Small intestine (tissue), 7 donors: ENCODE data around the gene EML5. TPM values are rescaled to one million over a fixed set of nuclear protein-coding genes. Genes with fewer than 3 reads are reported as not detected.
"Not testable (repeated sequence)": the region's sequence is repeated elsewhere in the genome, so short reads cannot be mapped to it uniquely, and the experiment has no call there.

Experiments used
- DNase-seq, 2 donors: peaks; one replicate each; pipeline versions ENCODE4 v3.0.0 to v3.0.0-alpha.2; 2013
- FAIRE-seq: peaks from 2 replicates; lab custom pipeline; 2012; peaks lifted over from hg19 to GRCh38; lab: Jason Lieb, UNC
- H3K27ac ChIP-seq, 3 donors: one replicate each; pipeline ENCODE4 v1.5.1; 2013; ENCODE audit warnings: low read length in 2 of 3, mild to moderate bottlenecking in 2 of 3, control low read depth in 1 of 3, inconsistent platforms in 1 of 3, low read depth in 1 of 3, moderate library complexity in 1 of 3
- H3K27me3 ChIP-seq, 3 donors: one replicate each; pipeline ENCODE4 v1.6.1; 2013; ENCODE audit warnings: low read length in 3 of 3, inconsistent platforms in 1 of 3; ENCODE audit not compliant: control insufficient read depth in 3 of 3, insufficient read depth in 3 of 3
- H3K36me3 ChIP-seq, 3 donors: one replicate each; pipeline ENCODE4 v1.6.1; 2013; ENCODE audit warnings: low read length in 3 of 3, inconsistent platforms in 1 of 3, low read depth in 1 of 3, mild to moderate bottlenecking in 1 of 3, moderate library complexity in 1 of 3; ENCODE audit not compliant: control insufficient read depth in 3 of 3, insufficient read depth in 2 of 3
- H3K4me1 ChIP-seq, 3 donors: one replicate each; pipeline ENCODE4 v1.6.1; 2013; ENCODE audit warnings: low read length in 2 of 3, inconsistent platforms in 1 of 3, low read depth in 1 of 3, mild to moderate bottlenecking in 1 of 3, moderate library complexity in 1 of 3; ENCODE audit not compliant: control insufficient read depth in 3 of 3, insufficient read depth in 2 of 3
- H3K4me3 ChIP-seq, 3 donors: one replicate each; pipeline ENCODE4 v1.5.1; 2013; ENCODE audit warnings: low read length in 3 of 3, control low read depth in 1 of 3, inconsistent platforms in 1 of 3, low read depth in 1 of 3, mild to moderate bottlenecking in 1 of 3, moderate library complexity in 1 of 3
- H3K9me3 ChIP-seq, 2 donors: one replicate each; pipeline ENCODE4 v1.6.1; 2013; ENCODE audit warnings: low read depth in 1 of 2, low read length in 1 of 2; ENCODE audit not compliant: control insufficient read depth in 2 of 2, insufficient read depth in 1 of 2
- WGBS, 3 donors: extraction: QIAGEN DNeasy Blood & Tissue Kit; methylation state at CpG; one replicate each; pipeline ENCODE4 v1.1.7; 2013; 5-methylcytosine and 5-hydroxymethylcytosine counted together
- polyA plus RNA-seq, 4 donors: library from polyadenylated mRNA; stranded (reverse) in 3 of 4; unstranded in 1 of 4; fragments of 200-250 nt in 3 of 4; fragments of 120-200 nt in 1 of 4; gene quantifications; one replicate each; pipeline versions ENCODE4 v1.2.1 to v1.2.3, GENCODE V29; 2013
- donor health status: healthy with polysubstance abuse.
- donor health status: control.
- donor health status: control.
- donor health status: Bipolar disorder and iron deficiency.
- donor health status: healthy.

EML5 gene
- polyA plus RNA-seq, 4 donors, result 0.70 to 1.5 TPM; not detected in 2

DNA sequence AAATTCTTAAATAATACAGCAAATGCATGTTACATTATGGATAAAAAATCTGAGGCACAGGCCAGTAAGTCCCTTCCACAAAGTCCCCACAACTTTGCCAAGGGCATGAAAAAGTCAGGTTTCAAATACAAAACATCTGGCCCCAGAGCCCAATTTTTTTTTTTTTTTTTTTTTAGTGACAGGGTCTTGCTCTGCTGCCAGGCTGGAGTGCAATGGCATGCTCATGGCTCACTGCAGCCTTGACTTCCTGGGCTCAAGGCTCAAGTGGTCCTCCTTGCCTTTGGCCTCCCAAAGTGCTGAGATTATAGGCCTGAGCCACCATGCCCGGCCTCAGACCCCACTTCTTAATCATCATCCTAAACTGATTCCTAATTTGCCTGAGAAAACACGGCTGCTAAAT, 28.6 kb upstream of the EML5 start:
- Histone ChIP-seq H3K4me1 (peaks cover 0 to 3% (median 2%) of the 10 kb centered on the region in 3 donors), H3K27me3 (no peaks in the 10 kb centered on the region), H3K27ac (no peak overlapping the region), H3K4me3 (no peak overlapping the region), H3K9me3 (no peaks in the 10 kb centered on the region), H3K36me3 (no peaks in the 10 kb centered on the region)
- no peak for FAIRE-seq
- no peak for DNase-seq
- WGBS, 3 donors, result 83 to 88% (median 84%) methylated on average over 2 of the region's 2 CpGs

DNA sequence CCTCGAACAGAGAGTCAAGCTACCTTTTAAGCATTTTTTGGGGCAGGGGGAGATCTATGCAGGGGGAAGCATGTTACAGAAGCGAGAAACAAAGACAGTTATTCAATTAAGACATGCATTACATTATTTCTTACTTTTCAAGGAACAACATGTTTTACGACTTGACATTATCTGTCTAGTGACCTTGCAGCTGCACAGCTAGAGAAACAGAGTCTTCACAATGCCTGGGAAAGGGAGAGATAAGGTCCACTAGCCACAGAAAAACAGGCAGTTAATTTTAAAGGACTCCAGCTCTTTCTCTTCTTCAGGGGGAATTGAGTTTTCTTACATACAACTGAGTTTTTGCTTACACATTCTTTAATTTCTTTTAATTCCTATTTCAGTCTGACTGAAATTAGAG, 26.9 kb upstream of the EML5 start:
- DNase-seq, H3K4me3 ChIP-seq, H3K27me3 ChIP-seq, FAIRE-seq, H3K9me3 ChIP-seq, H3K27ac ChIP-seq, H3K4me1 ChIP-seq, H3K36me3 ChIP-seq: not testable (repeated sequence)
- 23 to 41% (median 32%) methylated on average over 3 of the region's 3 CpGs for WGBS, 3 donors

DNA sequence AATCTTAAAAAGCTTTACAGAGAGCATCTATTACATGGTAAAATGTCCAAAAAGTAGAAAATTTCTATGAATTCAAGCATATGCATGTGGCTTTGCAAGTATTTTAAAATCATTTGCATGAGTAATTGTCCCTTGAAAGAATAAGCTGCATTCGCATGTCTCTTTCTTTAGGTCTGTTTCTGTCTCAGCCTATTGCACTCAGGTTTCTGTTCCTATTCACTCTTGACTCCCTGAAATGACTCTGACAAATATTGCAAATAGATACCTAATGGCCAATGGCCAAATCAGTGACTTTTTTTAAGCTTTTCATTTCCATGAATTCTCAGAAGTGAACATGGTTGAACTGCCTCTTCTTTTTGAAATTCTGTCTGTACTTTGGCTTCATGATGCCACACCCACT, 25.3 kb upstream of the EML5 start:
- H3K4me3 ChIP-seq, result no peak overlapping the region
- H3K27me3 ChIP-seq, result peaks cover 0 to 1% (median 0%) of the 10 kb centered on the region in 3 donors
- H3K36me3 ChIP-seq, result no peaks in the 10 kb centered on the region
- FAIRE-seq, result no peak
- H3K4me1 ChIP-seq, result no peaks in the 10 kb centered on the region
- no peaks in the 10 kb centered on the region for H3K9me3 ChIP-seq
- 78 to 89% (median 82%) methylated on average over 1 of the region's 1 CpG for WGBS, 3 donors
- H3K27ac ChIP-seq, result no peak overlapping the region
- no peak for DNase-seq

DNA sequence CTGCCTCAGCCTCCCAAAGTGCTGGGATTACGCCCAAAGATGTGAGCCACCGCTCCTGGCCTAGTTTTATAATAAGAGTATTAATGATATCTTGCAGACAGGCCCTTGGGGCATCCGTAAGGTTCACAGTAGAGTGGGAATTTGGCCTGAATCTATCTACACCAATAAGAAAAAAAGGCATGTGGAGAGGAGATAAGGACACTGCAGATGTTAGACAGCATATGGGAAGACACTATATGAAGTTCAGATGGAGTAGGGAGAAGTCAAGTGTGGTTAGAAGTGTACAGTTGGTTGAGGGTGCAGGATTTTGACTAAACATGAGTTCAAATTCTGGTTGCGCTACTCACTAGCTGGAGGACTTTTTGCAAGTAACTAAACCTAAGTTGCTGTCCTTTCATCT, 23.2 kb upstream of the EML5 start:
- Histone ChIP-seq H3K27me3 (peaks cover 0 to 1% (median 0%) of the 10 kb centered on the region in 3 donors), H3K27ac (no peak overlapping the region), H3K4me3 (no peak overlapping the region), H3K9me3 (no peaks in the 10 kb centered on the region), H3K4me1 (no peaks in the 10 kb centered on the region), H3K36me3 (no peaks in the 10 kb centered on the region)
- 92 to 95% (median 95%) methylated on average over 4 of the region's 4 CpGs for WGBS, 3 donors
- FAIRE-seq, result no peak
- no peak for DNase-seq

DNA sequence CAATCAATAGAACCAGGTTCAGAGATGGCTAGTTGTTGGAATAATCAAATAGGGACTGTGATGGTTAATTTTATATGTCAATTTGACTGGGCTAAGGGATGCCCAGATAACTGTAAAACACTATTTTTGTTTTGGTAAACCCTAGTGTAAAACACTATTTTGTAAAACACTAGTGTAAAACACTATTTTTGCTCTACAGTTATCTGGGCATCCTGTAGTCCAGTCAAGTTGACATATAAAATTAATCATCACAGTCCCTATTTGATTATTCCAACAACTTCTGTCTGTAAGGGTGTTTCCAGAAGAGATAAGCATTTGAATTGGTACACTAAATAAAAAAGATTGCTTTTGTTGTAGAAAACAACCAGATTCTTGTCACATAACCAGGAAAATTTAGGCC, 15.6 kb upstream of the EML5 start:
- H3K36me3 ChIP-seq, result no peaks in the 10 kb centered on the region
- no peak for FAIRE-seq
- H3K27me3 ChIP-seq, result peaks cover 0 to 2% (median 0%) of the 10 kb centered on the region in 3 donors
- no peak for DNase-seq
- H3K4me3 ChIP-seq, result no peak overlapping the region
- H3K9me3 ChIP-seq, result peaks cover 0 to 16% of the 10 kb centered on the region in 2 donors
- H3K4me1 ChIP-seq, result no peaks in the 10 kb centered on the region
- H3K27ac ChIP-seq, result no peak overlapping the region

DNA sequence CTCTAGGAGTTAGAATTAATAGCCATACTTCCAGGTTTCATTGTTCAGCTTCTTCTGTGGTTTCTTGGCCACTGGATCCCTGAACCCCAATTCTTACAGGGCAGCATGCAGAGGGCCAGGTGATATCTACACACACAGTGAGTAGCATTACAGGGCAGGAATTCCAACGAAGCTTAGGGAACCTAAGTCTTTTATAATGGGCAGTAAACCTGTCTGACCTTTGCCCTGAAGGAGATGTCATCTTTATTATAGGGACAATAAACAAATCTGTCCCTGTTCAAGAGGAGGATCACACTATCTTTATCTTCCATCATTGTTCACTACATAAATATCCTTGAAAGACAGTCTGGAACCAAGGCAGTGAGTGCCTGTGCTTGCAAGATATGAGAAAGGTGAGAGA, 11.7 kb upstream of the EML5 start:
- 5 to 24% (median 6%) methylated on average over 1 of the region's 1 CpG for WGBS, 3 donors
- no peak for FAIRE-seq
- H3K9me3 ChIP-seq, result peaks cover 0 to 16% of the 10 kb centered on the region in 2 donors
- peaks cover 0 to 2% (median 0%) of the 10 kb centered on the region in 3 donors for H3K27me3 ChIP-seq
- H3K27ac ChIP-seq, result no peak overlapping the region
- no peak overlapping the region for H3K4me3 ChIP-seq
- DNase-seq, result no peak
- H3K4me1 ChIP-seq, result no peaks in the 10 kb centered on the region
- no peaks in the 10 kb centered on the region for H3K36me3 ChIP-seq

DNA sequence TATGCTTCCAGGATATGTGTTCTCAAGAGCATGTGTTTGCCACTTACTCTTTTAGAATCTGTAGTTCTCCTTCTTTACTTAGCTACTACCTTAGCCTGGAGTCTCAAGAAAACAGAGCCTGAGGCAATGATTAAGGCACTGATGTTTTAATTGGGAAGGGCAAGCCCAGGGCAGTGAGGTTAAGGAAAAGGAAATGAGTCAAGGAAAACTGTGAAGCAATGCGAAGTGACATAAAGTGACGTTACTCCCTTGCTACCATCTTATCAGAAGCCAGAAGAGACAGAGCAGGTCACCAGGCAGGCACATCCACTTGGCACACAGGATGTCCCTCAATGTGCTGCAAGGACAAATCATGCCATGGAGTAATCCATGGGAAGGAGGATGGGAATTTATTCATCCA, 11.3 kb upstream of the EML5 start:
- Histone ChIP-seq H3K36me3 (no peaks in the 10 kb centered on the region), H3K4me1 (no peaks in the 10 kb centered on the region), H3K9me3 (peaks cover 0 to 14% of the 10 kb centered on the region in 2 donors), H3K27ac (no peak overlapping the region), H3K4me3 (no peak overlapping the region), H3K27me3 (peaks cover 0 to 2% (median 0%) of the 10 kb centered on the region in 3 donors)
- 70 to 85% (median 80%) methylated on average over 2 of the region's 2 CpGs for WGBS, 3 donors
- DNase-seq (no peak), FAIRE-seq (no peak)

DNA sequence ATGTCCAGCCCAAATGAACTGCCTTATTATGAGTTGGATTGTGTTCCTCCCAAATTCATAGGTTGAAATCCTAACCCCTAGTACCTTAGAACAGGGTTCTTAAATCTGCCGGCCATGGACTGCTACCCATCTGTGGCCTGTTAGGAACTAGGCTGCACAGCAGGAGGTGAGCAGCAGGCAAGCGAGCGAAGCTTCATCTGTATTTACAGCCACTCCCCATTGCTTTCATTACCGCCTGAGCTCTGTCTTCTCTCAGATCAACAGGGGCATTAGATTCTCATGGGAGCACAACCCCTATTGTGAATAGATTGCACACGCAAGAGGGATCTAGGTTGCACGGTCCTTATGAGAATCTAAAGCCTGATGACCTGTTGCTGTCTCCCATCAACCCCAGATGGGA, 9.8 kb upstream of the EML5 start:
- no peak overlapping the region for H3K27ac ChIP-seq
- no peak for DNase-seq
- H3K27me3 ChIP-seq, result peaks cover 0 to 2% (median 0%) of the 10 kb centered on the region in 3 donors
- no peak for FAIRE-seq
- WGBS, 3 donors, result 84 to 94% (median 89%) methylated on average over 6 of the region's 6 CpGs
- no peak overlapping the region for H3K4me3 ChIP-seq
- H3K9me3 ChIP-seq, result peaks cover 0 to 7% of the 10 kb centered on the region in 2 donors
- no peaks in the 10 kb centered on the region for H3K36me3 ChIP-seq
- H3K4me1 ChIP-seq, result no peaks in the 10 kb centered on the region

DNA sequence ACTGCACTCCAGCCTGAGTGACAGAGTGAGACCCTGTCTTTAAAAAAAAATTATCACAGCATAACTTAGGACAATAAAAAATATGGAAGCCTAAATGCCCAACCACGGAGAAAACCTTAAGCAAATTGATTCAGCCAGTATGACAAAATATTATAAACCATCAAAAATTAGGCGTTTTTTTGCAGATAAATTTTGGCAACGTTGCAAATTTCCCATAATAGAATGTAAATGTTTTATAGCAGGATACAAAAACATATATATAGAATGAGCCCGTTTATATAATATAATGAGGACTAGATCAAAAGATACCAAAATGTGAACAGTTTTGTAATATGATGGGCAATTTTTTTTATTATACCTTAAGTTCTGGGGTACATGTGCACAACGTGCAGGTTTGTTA, 6.8 kb upstream of the EML5 start:
- 70 to 71% (median 70%) methylated on average over 5 of the region's 5 CpGs for WGBS, 3 donors
- no peak for FAIRE-seq
- no peaks in the 10 kb centered on the region for H3K4me1 ChIP-seq

More for the DNA sequence above, 6.8 kb upstream of the EML5 start:
- no peak overlapping the region for H3K4me3 ChIP-seq
- no peak for DNase-seq
- no peaks in the 10 kb centered on the region for H3K36me3 ChIP-seq
- no peak overlapping the region for H3K27ac ChIP-seq
- H3K27me3 ChIP-seq, result no peaks in the 10 kb centered on the region
- peaks cover 0 to 6% of the 10 kb centered on the region in 2 donors for H3K9me3 ChIP-seq
